ENCODE results near the gene JSRP1. TPM values are rescaled to one million over a fixed set of nuclear protein-coding genes. Genes with fewer than 3 reads are reported as not detected.

Gene JSRP1
- total RNA-seq, 1 donor from 2014 or later, result not detected

DNA sequence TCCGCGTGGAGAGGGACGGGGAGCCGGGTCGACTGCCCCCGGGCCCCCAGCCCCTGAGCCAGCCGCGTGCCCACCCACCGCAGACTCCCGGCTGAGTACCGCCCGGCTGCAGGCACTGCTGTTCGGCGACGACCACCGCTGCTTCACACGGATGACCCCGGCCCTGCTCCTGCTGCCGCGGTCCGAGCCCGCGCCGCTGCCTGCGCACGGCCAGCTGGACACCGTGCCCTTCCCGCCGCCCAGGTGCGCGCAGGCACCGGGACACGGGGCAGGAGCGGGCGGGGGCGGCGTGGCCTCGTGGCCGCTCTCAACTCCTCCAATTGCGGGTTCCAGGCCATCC lies 5.5 kb downstream of the JSRP1 start:
- no peak overlapping the region for H3K4me3 Mint-ChIP-seq (ENCODE audit: unreplicated experiment)

DNA sequence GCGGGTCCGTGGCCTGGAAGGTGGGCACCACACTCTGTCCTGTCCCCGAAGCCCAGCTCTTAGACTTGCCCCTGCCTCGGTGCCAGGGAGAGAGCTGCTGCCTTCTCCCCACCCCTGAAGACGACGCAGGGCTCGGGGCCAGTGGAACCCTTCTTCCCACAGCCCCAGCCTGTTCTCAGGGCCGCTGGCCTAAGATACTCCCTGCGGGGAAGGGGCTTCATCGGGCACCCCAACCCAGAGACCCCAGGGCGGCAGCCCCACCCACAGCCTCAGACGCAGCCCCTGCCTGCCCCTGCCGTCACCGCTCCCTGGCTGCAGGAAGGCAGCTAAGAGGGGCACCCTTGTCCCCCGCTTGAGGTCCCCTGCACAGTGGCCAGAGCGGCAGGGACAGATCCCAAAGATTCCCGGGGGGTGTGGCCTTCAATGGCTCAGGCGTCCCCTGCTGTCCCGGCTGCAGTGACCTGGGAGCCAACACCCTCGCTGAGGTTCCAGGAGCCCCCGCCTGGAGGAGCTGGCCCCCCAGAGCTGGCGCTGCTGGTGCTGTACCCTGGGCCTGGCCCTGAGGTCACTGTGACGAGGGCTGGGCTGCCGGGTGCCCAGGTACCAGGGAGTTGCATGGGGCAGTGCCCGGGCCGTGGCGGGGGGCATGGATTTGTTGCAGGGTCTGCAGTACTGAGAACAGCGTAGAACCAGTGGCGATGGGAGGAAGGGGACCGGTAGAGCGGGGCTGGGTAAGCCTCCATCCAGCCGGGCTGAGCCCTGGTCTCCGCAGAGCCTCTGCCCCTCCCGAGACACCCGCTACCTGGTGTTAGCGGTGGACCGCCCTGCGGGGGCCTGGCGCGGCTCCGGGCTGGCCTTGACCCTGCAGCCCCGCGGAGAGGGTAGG lies 6.1 kb downstream of the JSRP1 start:
- Mint-ChIP-seq H3K27me3 (ENCODE audit: unreplicated experiment) (peaks cover 8% of the 10 kb centered on the region), H3K36me3 (ENCODE audit: unreplicated experiment) (no peaks in the 10 kb centered on the region), H3K27ac (ENCODE audit: unreplicated experiment) (no peak overlapping the region), H3K4me1 (ENCODE audit: low read depth, unreplicated experiment) (peaks cover 1% of the 10 kb centered on the region), H3K9me3 (ENCODE audit: unreplicated experiment) (peaks cover 1% of the 10 kb centered on the region), H3K4me3 (ENCODE audit: unreplicated experiment) (no peak overlapping the region)
- no peak for DNase-seq
- TF ChIP-seq, protein P1, sequence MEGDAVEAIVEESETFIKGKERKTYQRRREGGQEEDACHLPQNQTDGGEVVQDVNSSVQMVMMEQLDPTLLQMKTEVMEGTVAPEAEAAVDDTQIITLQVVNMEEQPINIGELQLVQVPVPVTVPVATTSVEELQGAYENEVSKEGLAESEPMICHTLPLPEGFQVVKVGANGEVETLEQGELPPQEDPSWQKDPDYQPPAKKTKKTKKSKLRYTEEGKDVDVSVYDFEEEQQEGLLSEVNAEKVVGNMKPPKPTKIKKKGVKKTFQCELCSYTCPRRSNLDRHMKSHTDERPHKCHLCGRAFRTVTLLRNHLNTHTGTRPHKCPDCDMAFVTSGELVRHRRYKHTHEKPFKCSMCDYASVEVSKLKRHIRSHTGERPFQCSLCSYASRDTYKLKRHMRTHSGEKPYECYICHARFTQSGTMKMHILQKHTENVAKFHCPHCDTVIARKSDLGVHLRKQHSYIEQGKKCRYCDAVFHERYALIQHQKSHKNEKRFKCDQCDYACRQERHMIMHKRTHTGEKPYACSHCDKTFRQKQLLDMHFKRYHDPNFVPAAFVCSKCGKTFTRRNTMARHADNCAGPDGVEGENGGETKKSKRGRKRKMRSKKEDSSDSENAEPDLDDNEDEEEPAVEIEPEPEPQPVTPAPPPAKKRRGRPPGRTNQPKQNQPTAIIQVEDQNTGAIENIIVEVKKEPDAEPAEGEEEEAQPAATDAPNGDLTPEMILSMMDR (IDR thresholded peaks at IDR 0.05; ENCODE audit: partially characterized antibody, unreplicated experiment), result no peak

More for the DNA sequence above, 5.5 kb downstream of the JSRP1 start:
- Mint-ChIP-seq H3K36me3 (ENCODE audit: unreplicated experiment) (no peaks in the 10 kb centered on the region), H3K27ac (ENCODE audit: unreplicated experiment) (no peak overlapping the region), H3K4me1 (ENCODE audit: low read depth, unreplicated experiment) (peaks cover 1% of the 10 kb centered on the region), H3K9me3 (ENCODE audit: unreplicated experiment) (peaks cover 1% of the 10 kb centered on the region), H3K27me3 (ENCODE audit: unreplicated experiment) (peaks cover 6% of the 10 kb centered on the region)
- DNase-seq, result no peak
- TF ChIP-seq, protein P1 (IDR thresholded peaks at IDR 0.05; ENCODE audit: partially characterized antibody, unreplicated experiment), result no peak

DNA sequence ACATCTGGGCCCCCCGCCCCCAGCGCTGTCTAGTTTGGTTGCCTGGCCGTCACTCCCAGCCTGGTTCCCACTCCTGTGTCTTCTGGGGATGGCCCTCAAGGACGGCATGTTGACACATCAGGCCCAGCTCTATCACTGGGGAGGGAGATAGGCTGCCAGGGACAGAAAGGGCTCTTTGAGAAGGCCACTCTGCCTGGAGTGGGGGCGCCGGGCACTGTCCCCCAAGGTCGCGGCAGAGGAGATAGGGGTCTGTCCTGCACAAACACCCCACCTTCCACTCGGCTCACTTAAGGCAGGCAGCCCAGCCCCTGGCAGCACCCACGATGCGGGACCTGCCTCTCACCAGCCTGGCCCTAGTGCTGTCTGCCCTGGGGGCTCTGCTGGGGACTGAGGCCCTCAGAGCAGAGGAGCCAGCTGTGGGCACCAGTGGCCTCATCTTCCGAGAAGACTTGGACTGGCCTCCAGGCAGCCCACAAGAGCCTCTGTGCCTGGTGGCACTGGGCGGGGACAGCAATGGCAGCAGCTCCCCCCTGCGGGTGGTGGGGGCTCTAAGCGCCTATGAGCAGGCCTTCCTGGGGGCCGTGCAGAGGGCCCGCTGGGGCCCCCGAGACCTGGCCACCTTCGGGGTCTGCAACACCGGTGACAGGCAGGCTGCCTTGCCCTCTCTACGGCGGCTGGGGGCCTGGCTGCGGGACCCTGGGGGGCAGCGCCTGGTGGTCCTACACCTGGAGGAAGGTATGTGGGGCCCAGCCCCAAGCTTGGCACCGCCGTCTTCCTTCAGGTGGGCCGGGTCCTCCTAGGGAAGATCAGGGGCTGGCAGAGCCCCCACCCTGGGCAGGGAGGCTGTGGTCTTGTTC lies 7.0 kb downstream of the JSRP1 start, which contains the start of gene AMH:
Gene AMH, plus strand, starts transcription at position 314 of the 857 bp plus-strand sequence. Its CDS starts 10 bp downstream, at position 324.
- Mint-ChIP-seq H3K36me3 (ENCODE audit: unreplicated experiment) (no peaks in the 10 kb centered on the region), H3K4me3 (ENCODE audit: unreplicated experiment) (no peak within 1 kb of the TSS), H3K9me3 (ENCODE audit: unreplicated experiment) (peaks cover 1% of the 10 kb centered on the region), H3K27ac (ENCODE audit: unreplicated experiment) (no peak within 1 kb of the TSS), H3K27me3 (ENCODE audit: unreplicated experiment) (peaks cover 8% of the 10 kb centered on the region), H3K4me1 (ENCODE audit: low read depth, unreplicated experiment) (peaks cover 1% of the 10 kb centered on the region)
- no peak for DNase-seq
- TF ChIP-seq, protein P1 (IDR thresholded peaks at IDR 0.05; ENCODE audit: partially characterized antibody, unreplicated experiment), result no peak

DNA sequence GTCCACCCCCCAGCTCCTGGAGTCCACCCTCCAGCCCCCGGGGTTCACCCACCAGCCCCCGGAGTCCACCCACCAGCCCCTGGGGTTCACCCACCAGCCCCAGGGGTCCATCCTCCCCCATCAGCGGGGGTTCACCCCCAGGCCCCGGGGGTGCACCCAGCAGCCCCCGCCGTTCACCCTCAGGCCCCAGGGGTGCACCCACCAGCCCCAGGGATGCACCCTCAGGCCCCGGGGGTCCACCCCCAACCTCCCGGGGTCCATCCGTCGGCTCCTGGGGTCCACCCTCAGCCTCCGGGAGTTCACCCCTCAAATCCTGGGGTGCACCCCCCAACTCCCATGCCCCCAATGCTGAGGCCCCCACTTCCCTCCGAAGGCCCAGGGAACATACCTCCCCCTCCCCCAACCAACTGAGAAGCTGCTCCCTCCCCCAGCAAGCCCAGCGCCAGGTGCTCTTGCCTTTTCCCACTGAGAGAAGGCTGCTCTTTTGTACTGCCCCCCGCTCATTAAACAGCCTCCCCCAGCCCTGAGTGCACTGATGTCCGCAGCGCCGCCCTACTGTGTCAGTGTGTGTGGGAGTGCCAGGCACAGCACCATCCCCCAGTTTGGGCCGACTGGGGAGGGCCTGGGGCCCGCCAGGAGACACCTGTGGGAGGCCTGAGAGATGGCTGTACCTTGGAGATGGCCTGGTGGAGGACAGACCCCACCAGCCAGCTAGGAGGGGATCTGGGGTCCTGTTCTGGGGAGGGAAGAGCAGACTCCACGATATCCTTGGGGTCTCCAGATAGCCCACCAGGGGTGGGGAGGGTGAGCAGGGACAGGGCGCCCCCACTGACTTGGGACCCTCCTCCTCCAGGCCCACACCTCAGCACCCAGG lies 7.8 kb downstream of the JSRP1 start:
- Mint-ChIP-seq H3K4me1 (ENCODE audit: low read depth, unreplicated experiment) (no peaks in the 10 kb centered on the region), H3K27ac (ENCODE audit: unreplicated experiment) (no peak overlapping the region), H3K27me3 (ENCODE audit: unreplicated experiment) (peaks cover 4% of the 10 kb centered on the region), H3K9me3 (ENCODE audit: unreplicated experiment) (peaks cover 2% of the 10 kb centered on the region), H3K36me3 (ENCODE audit: unreplicated experiment) (no peaks in the 10 kb centered on the region), H3K4me3 (ENCODE audit: unreplicated experiment) (no peak overlapping the region)
- TF ChIP-seq, protein P1 (IDR thresholded peaks at IDR 0.05; ENCODE audit: partially characterized antibody, unreplicated experiment), result no peak
- DNase-seq, result no peak

Data from glutamatergic neuron (in vitro differentiated cells).